ENCODE results near the gene DOCK3. TPM values are rescaled to one million over a fixed set of nuclear protein-coding genes. Genes with fewer than 3 reads are reported as not detected.

Gene DOCK3
- total RNA-seq, 3 donors from 2014 or later: 0.17 to 6.1 (median 0.20) TPM

DNA sequence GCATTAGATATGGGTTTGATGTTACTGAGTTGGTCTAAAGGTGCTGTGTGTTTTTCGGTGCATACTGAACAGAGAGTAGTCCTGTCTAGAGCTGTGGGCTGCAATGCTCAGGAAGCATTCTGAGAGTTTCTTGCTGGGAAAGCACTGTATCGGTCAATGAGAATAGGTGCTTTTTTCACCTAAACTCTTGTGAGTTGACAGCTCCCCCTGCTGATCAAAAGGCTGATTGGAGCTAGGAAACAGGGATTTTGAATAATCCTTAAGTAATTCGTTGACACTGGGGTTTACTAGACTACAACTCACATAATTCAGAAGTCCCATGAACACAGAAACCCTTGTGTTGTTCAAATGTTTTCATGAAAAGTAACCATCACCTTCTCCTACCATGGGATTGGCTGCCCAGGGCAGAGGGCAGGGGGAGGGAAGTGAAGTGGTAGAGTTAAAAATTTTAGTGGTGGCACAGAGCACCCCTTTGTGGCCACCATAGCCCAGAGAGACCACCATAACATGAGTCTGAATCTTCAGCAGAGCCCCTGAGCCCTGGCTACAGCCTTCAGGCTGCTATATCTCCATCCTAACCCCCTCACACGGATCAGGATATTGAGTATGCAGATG, 697.3 kb downstream of the DOCK3 start:
- Histone ChIP-seq H3K4me3 (no peak overlapping the region), H3K4me1 (ENCODE audit: low read depth) (no peaks in the 10 kb centered on the region), H3K36me3 (ENCODE audit: low read depth) (no peaks in the 10 kb centered on the region), H3K9me3 (no peaks in the 10 kb centered on the region)
- DNase-seq (peak in 1 of 3 donors; percentile 86), ATAC-seq (peak; percentile 46)
- intact Hi-C loops (cut with DNase I, micrococcal nuclease): no loop called here
- peak; percentile 46 for TF ChIP-seq CTCF (IDR thresholded peaks at IDR 0.05)

DNA sequence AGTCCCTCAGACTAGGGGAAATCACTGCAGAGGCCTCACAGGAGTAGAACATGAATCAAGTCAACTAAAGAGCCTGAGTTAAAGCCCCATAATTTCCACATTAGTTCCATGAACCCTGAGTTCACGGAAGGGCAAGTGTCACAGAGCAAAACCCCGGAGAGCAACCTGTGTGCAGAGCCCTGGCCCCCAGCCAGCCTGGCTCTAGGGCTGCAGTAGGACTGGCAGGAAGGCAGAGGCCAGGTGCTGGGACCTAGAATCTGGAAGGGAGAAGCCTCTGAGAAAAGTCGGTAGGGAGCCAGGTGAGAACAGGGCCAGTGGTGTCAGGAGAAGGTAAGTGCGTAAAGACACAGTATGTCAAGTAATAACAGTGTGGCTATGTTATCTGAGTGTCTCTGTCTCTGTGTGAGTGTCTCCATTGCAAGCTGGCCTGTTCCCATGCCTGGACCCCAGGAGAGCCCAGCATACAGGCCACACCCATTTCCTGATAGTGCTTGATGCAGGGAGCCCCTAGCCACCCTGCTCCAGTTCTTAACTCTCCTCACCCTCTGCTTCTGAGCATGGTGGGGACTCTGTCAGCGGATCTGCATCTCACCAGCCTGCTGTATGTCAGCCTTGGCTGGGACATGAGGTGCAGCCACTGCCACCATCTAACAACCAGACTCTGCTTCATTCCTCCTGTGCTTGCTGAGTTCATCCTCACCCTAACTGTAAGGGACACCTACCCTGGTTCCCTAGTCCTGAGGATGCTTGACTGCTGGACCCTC, 699.1 kb downstream of the DOCK3 start:
- no peak for TF ChIP-seq CTCF (IDR thresholded peaks at IDR 0.05)
- no peak overlapping the region for H3K4me3 ChIP-seq
- no peak for DNase-seq
- no peak for ATAC-seq
- intact Hi-C loops (cut with DNase I, micrococcal nuclease): no loop called here
- no peaks in the 10 kb centered on the region for H3K36me3 ChIP-seq (ENCODE audit: low read depth)
- H3K9me3 ChIP-seq: no peaks in the 10 kb centered on the region
- H3K4me1 ChIP-seq (ENCODE audit: low read depth): no peaks in the 10 kb centered on the region

- no peaks in the 10 kb centered on the region for H3K4me1 ChIP-seq (ENCODE audit: low read depth)
- no peak for DNase-seq
- intact Hi-C loops (cut with DNase I, micrococcal nuclease): no loop called here
- H3K36me3 ChIP-seq (ENCODE audit: low read depth): no peaks in the 10 kb centered on the region
- no peak for ATAC-seq
- H3K4me3 ChIP-seq: no peak overlapping the region
- H3K9me3 ChIP-seq: no peaks in the 10 kb centered on the region
- no peak for TF ChIP-seq CTCF (IDR thresholded peaks at IDR 0.05)
Measured at GRCh38 chr3:51374456-51374855, 699.7 kb downstream of the DOCK3 start.

- no peaks in the 10 kb centered on the region for H3K36me3 ChIP-seq (ENCODE audit: low read depth)
- ATAC-seq (no peak), DNase-seq (no peak)
- intact Hi-C loops (cut with DNase I, micrococcal nuclease): no loop called here
- no peak overlapping the region for H3K4me3 ChIP-seq
- TF ChIP-seq CTCF (IDR thresholded peaks at IDR 0.05): no peak
- H3K4me1 ChIP-seq (ENCODE audit: low read depth): no peaks in the 10 kb centered on the region
- H3K9me3 ChIP-seq: no peaks in the 10 kb centered on the region
Measured at GRCh38 chr3:51375136-51375535, 700.4 kb downstream of the DOCK3 start.

- H3K9me3 ChIP-seq: no peaks in the 10 kb centered on the region
- ATAC-seq (no peak), DNase-seq (no peak)
- TF ChIP-seq CTCF (IDR thresholded peaks at IDR 0.05): no peak
- H3K4me3 ChIP-seq: no peak overlapping the region
- intact Hi-C loops (cut with DNase I, micrococcal nuclease): no loop called here
- no peaks in the 10 kb centered on the region for H3K36me3 ChIP-seq (ENCODE audit: low read depth)
- no peaks in the 10 kb centered on the region for H3K4me1 ChIP-seq (ENCODE audit: low read depth)
Measured at GRCh38 chr3:51375571-51375970, 700.8 kb downstream of the DOCK3 start.

Data from mucosa of descending colon (tissue), 3 donors.